Mononuclear cell (primary cell): ENCODE data around the gene NDE1. TPM values are rescaled to one million over a fixed set of nuclear protein-coding genes. Genes with fewer than 3 reads are reported as not detected.
"Not testable (repeated sequence)": the region's sequence is repeated elsewhere in the genome, so short reads cannot be mapped to it uniquely, and the experiment has no call there.

Experiments used
- H3K27me3 ChIP-seq: 2 replicates; pipeline ENCODE4 v1.6.0; 2011; ENCODE audit warnings: low read length, control low read depth; ENCODE audit not compliant: insufficient read depth
- H3K4me1 ChIP-seq: 2 replicates; pipeline ENCODE4 v1.5.1; 2011; ENCODE audit warnings: mild to moderate bottlenecking, low read length, control low read depth; ENCODE audit not compliant: insufficient read depth
- H3K4me3 ChIP-seq: 2 replicates; pipeline ENCODE4 v1.5.1; 2011; ENCODE audit warnings: mild to moderate bottlenecking, low read length, moderate library complexity
- H3K9me3 ChIP-seq: 2 replicates; pipeline ENCODE4 v1.5.1; 2011; ENCODE audit warnings: low read depth, mild to moderate bottlenecking, control low read depth, low read length
- total RNA-seq: library from RNA; depleted of rRNA; stranded (reverse); fragments of >200 nt; gene quantifications from one replicate; pipeline ENCODE4 v1.2.3, GENCODE V29; 2012

NDE1 gene
- total RNA-seq = 87.3 TPM

GRCh38 chr16:15650019-15650697 lies at the start of gene NDE1:
Gene NDE1, plus strand, starts transcription at chr16:15650245. Its CDS starts 14,534 bp downstream, at chr16:15664779.
- H3K4me1 ChIP-seq = peaks cover 35% of the 10 kb centered on the region
- H3K9me3 ChIP-seq = no peaks in the 10 kb centered on the region
- no peaks in the 10 kb centered on the region for H3K27me3 ChIP-seq
- H3K4me3 ChIP-seq = peak within 1 kb of the TSS; percentile 97

- H3K4me3 ChIP-seq = no peak overlapping the region
- H3K27me3 ChIP-seq = no peaks in the 10 kb centered on the region
- H3K9me3 ChIP-seq = no peaks in the 10 kb centered on the region
- H3K4me1 ChIP-seq = no peaks in the 10 kb centered on the region
These were observed 48.7 kb upstream of the NDE1 start for GRCh38 chr16:15601212-15601879.

GRCh38 chr16:15602285-15603044 lies 47.6 kb upstream of the NDE1 start:
- Histone ChIP-seq H3K9me3 (no peaks in the 10 kb centered on the region), H3K4me3 (no peak overlapping the region), H3K4me1 (no peaks in the 10 kb centered on the region), H3K27me3 (no peaks in the 10 kb centered on the region)

GRCh38 chr16:15604460-15605440 lies 45.3 kb upstream of the NDE1 start:
- Histone ChIP-seq H3K27me3 (no peaks in the 10 kb centered on the region), H3K4me1 (peaks cover 4% of the 10 kb centered on the region), H3K4me3 (no peak overlapping the region), H3K9me3 (no peaks in the 10 kb centered on the region)

GRCh38 chr16:15605839-15606517 lies 44.1 kb upstream of the NDE1 start:
- Histone ChIP-seq H3K4me1 (peaks cover 4% of the 10 kb centered on the region), H3K9me3 (no peaks in the 10 kb centered on the region), H3K27me3 (no peaks in the 10 kb centered on the region), H3K4me3 (no peak overlapping the region)

GRCh38 chr16:15606518-15607220 lies 43.4 kb upstream of the NDE1 start:
- H3K4me1 ChIP-seq = peaks cover 4% of the 10 kb centered on the region
- no peak overlapping the region for H3K4me3 ChIP-seq
- no peaks in the 10 kb centered on the region for H3K27me3 ChIP-seq
- H3K9me3 ChIP-seq = no peaks in the 10 kb centered on the region

- not testable (repeated sequence) for H3K4me3 ChIP-seq, H3K9me3 ChIP-seq, H3K27me3 ChIP-seq, H3K4me1 ChIP-seq
These were observed 42.8 kb upstream of the NDE1 start for GRCh38 chr16:15607221-15607699.

GRCh38 chr16:15607700-15608396 lies 42.2 kb upstream of the NDE1 start:
- Histone ChIP-seq H3K4me3 (no peak overlapping the region), H3K9me3 (no peaks in the 10 kb centered on the region), H3K4me1 (peaks cover 4% of the 10 kb centered on the region), H3K27me3 (no peaks in the 10 kb centered on the region)

GRCh38 chr16:15608398-15609285 lies 41.4 kb upstream of the NDE1 start:
- Histone ChIP-seq H3K27me3 (no peaks in the 10 kb centered on the region), H3K4me3 (no peak overlapping the region), H3K4me1 (peaks cover 4% of the 10 kb centered on the region), H3K9me3 (no peaks in the 10 kb centered on the region)

GRCh38 chr16:15609286-15609649 lies 40.8 kb upstream of the NDE1 start:
- H3K4me1 ChIP-seq = peaks cover 4% of the 10 kb centered on the region
- H3K9me3 ChIP-seq = no peaks in the 10 kb centered on the region
- H3K4me3 ChIP-seq = no peak overlapping the region
- H3K27me3 ChIP-seq = no peaks in the 10 kb centered on the region

- H3K4me3 ChIP-seq = no peak overlapping the region
- no peaks in the 10 kb centered on the region for H3K9me3 ChIP-seq
- H3K27me3 ChIP-seq = no peaks in the 10 kb centered on the region
- peaks cover 4% of the 10 kb centered on the region for H3K4me1 ChIP-seq
These were observed 39.6 kb upstream of the NDE1 start for GRCh38 chr16:15610369-15610871.

GRCh38 chr16:15611610-15612009 lies 38.4 kb upstream of the NDE1 start:
- H3K9me3 ChIP-seq = no peaks in the 10 kb centered on the region

More at GRCh38 chr16:15611610-15612009, 38.4 kb upstream of the NDE1 start:
- H3K4me3 ChIP-seq = no peak overlapping the region
- no peaks in the 10 kb centered on the region for H3K27me3 ChIP-seq
- H3K4me1 ChIP-seq = peaks cover 4% of the 10 kb centered on the region
